ENCODE measurements around the gene COX7B2.

COX7B2 gene

GRCh38 chr4:46909078-46909477 lies at the start of gene COX7B2:
TSS of gene COX7B2 (minus strand) at chr4:46909245. CDS start at chr4:46735192, 174,053 bp downstream.
- no peak for DNase-seq (ENCODE audit: low read depth in 3 of 3, low spot score in 1 of 3)

- no peak for DNase-seq (ENCODE audit: low read depth in 3 of 3, low spot score in 1 of 3)
Observed at GRCh38 chr4:46956451-46956850, 47.4 kb upstream of the COX7B2 start.

GRCh38 chr4:46955601-46956000 lies 46.6 kb upstream of the COX7B2 start:
- no peak for DNase-seq (ENCODE audit: low read depth in 3 of 3, low spot score in 1 of 3)

GRCh38 chr4:46954643-46955042 lies 45.6 kb upstream of the COX7B2 start:
- DNase-seq (ENCODE audit: low read depth in 3 of 3, low spot score in 1 of 3), result no peak

- no peak for DNase-seq (ENCODE audit: low read depth in 3 of 3, low spot score in 1 of 3)
Observed at GRCh38 chr4:46953564-46953963, 44.5 kb upstream of the COX7B2 start.

- DNase-seq (ENCODE audit: low read depth in 3 of 3, low spot score in 1 of 3), result no peak
Observed at GRCh38 chr4:46952451-46952850, 43.4 kb upstream of the COX7B2 start.

- DNase-seq (ENCODE audit: low read depth in 3 of 3, low spot score in 1 of 3), result no peak
Observed at GRCh38 chr4:46950826-46951225, 41.8 kb upstream of the COX7B2 start.

GRCh38 chr4:46949822-46950221 lies 40.8 kb upstream of the COX7B2 start:
- no peak for DNase-seq (ENCODE audit: low read depth in 3 of 3, low spot score in 1 of 3)

GRCh38 chr4:46947541-46947940 lies 38.5 kb upstream of the COX7B2 start:
- DNase-seq (ENCODE audit: low read depth in 3 of 3, low spot score in 1 of 3), result no peak

- DNase-seq (ENCODE audit: low read depth in 3 of 3, low spot score in 1 of 3), result no peak
Observed at GRCh38 chr4:46946919-46947536, 38.0 kb upstream of the COX7B2 start.

- no peak for DNase-seq (ENCODE audit: low read depth in 3 of 3, low spot score in 1 of 3)
Observed at GRCh38 chr4:46945062-46945461, 36.0 kb upstream of the COX7B2 start.

GRCh38 chr4:46944345-46944744 lies 35.3 kb upstream of the COX7B2 start:
- no peak for DNase-seq (ENCODE audit: low read depth in 3 of 3, low spot score in 1 of 3)

GRCh38 chr4:46937493-46937892 lies 28.4 kb upstream of the COX7B2 start:
- no peak for DNase-seq (ENCODE audit: low read depth in 3 of 3, low spot score in 1 of 3)

GRCh38 chr4:46934726-46935125 lies 25.7 kb upstream of the COX7B2 start:
- DNase-seq (ENCODE audit: low read depth in 3 of 3, low spot score in 1 of 3), result no peak

- DNase-seq (ENCODE audit: low read depth in 3 of 3, low spot score in 1 of 3), result no peak
Observed at GRCh38 chr4:46933686-46934085, 24.6 kb upstream of the COX7B2 start.

- DNase-seq (ENCODE audit: low read depth in 3 of 3, low spot score in 1 of 3), result no peak
Observed at GRCh38 chr4:46931981-46932380, 22.9 kb upstream of the COX7B2 start.

GRCh38 chr4:46930891-46931290 lies 21.8 kb upstream of the COX7B2 start:
- no peak for DNase-seq (ENCODE audit: low read depth in 3 of 3, low spot score in 1 of 3)

GRCh38 chr4:46927201-46927600 lies 18.2 kb upstream of the COX7B2 start:
- DNase-seq (ENCODE audit: low read depth in 3 of 3, low spot score in 1 of 3), result no peak

- no peak for DNase-seq (ENCODE audit: low read depth in 3 of 3, low spot score in 1 of 3)
Observed at GRCh38 chr4:46924789-46925529, 15.9 kb upstream of the COX7B2 start.

GRCh38 chr4:46922205-46922604 lies 13.2 kb upstream of the COX7B2 start:
- no peak for DNase-seq (ENCODE audit: low read depth in 3 of 3, low spot score in 1 of 3)

- no peak for DNase-seq (ENCODE audit: low read depth in 3 of 3, low spot score in 1 of 3)
Observed at GRCh38 chr4:46908148-46908547, 897 bp downstream of the COX7B2 start.

GRCh38 chr4:46900082-46900481 lies 9.0 kb downstream of the COX7B2 start:
- DNase-seq (ENCODE audit: low read depth in 3 of 3, low spot score in 1 of 3), result no peak

- DNase-seq (ENCODE audit: low read depth in 3 of 3, low spot score in 1 of 3), result no peak
Observed at GRCh38 chr4:46894826-46895225, 14.2 kb downstream of the COX7B2 start.

Measured in stimulated activated CD4-positive, alpha-beta T cell treated with anti-CD3 and anti-CD28 coated beads, TNF-alpha, amount 100 ng/mL, for 1 hour (primary cell).